Hepatocyte (in vitro differentiated cells): ENCODE data around the gene SYT14.
"Not testable (repeated sequence)": the region's sequence is repeated elsewhere in the genome, so short reads cannot be mapped to it uniquely, and the experiment has no call there.

Experiments
- EZH2 ChIP-seq: fragments of 200-600 bp; sonication (generic); IDR thresholded peaks from 2 replicates; pipeline ENCODE4 v1.6.1; 2016; ENCODE audit warnings: antibody characterized with exemption, mild to moderate bottlenecking, borderline replicate concordance
- EZH2phosphoT487 ChIP-seq: fragments of 200-600 bp; sonication (generic); IDR thresholded peaks from one replicate; pipeline ENCODE4 v1.6.1; 2018; ENCODE audit warnings: antibody characterized with exemption, mild to moderate bottlenecking, low read depth, moderate library complexity; ENCODE audit not compliant: unreplicated experiment, severe bottlenecking
- TF ChIP-seq, protein P1 (sequence below): fragments of 200-600 bp; sonication (generic); IDR thresholded peaks from 2 replicates; pipeline ENCODE4 v1.5.1; 2016; ENCODE audit warnings: antibody characterized with exemption, mild to moderate bottlenecking; ENCODE audit not compliant: poor library complexity

DNA sequence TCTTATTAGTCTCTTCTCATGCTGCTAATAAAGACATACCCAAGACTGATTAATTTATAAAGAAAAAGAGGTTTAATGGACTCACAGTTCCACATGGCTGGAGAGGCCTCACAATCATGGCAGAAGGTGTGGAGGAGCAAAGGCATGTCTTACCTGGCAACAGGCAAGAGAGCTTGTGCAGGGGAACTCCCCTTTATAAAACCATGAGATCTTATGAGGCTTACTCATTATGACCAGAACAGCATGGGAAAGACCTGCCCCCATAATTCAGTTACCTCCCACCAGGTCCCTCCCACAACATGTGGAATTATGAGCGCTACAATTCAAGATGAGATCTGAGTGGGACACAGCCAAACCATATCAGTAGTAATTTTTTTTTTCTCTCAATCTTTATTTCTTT lies 33.2 kb upstream of the SYT14 start:
- TF ChIP-seq, protein P1, sequence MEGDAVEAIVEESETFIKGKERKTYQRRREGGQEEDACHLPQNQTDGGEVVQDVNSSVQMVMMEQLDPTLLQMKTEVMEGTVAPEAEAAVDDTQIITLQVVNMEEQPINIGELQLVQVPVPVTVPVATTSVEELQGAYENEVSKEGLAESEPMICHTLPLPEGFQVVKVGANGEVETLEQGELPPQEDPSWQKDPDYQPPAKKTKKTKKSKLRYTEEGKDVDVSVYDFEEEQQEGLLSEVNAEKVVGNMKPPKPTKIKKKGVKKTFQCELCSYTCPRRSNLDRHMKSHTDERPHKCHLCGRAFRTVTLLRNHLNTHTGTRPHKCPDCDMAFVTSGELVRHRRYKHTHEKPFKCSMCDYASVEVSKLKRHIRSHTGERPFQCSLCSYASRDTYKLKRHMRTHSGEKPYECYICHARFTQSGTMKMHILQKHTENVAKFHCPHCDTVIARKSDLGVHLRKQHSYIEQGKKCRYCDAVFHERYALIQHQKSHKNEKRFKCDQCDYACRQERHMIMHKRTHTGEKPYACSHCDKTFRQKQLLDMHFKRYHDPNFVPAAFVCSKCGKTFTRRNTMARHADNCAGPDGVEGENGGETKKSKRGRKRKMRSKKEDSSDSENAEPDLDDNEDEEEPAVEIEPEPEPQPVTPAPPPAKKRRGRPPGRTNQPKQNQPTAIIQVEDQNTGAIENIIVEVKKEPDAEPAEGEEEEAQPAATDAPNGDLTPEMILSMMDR, result not testable (repeated sequence)
- not testable (repeated sequence) for TF ChIP-seq EZH2, EZH2phosphoT487
